Measurements from ENCODE around the gene INO80D. TPM values are rescaled to one million over a fixed set of nuclear protein-coding genes. Genes with fewer than 3 reads are reported as not detected.

INO80D gene
- total RNA-seq, 1 donor from 2014 or later = 21.0 TPM

GRCh38 chr2:206115026-206115578 lies 29.1 kb upstream of the INO80D start:
- H3K27ac Mint-ChIP-seq (ENCODE audit: unreplicated experiment) = no peak overlapping the region
- no peaks in the 10 kb centered on the region for H3K4me1 Mint-ChIP-seq (ENCODE audit: unreplicated experiment)
- TF ChIP-seq, protein P1, sequence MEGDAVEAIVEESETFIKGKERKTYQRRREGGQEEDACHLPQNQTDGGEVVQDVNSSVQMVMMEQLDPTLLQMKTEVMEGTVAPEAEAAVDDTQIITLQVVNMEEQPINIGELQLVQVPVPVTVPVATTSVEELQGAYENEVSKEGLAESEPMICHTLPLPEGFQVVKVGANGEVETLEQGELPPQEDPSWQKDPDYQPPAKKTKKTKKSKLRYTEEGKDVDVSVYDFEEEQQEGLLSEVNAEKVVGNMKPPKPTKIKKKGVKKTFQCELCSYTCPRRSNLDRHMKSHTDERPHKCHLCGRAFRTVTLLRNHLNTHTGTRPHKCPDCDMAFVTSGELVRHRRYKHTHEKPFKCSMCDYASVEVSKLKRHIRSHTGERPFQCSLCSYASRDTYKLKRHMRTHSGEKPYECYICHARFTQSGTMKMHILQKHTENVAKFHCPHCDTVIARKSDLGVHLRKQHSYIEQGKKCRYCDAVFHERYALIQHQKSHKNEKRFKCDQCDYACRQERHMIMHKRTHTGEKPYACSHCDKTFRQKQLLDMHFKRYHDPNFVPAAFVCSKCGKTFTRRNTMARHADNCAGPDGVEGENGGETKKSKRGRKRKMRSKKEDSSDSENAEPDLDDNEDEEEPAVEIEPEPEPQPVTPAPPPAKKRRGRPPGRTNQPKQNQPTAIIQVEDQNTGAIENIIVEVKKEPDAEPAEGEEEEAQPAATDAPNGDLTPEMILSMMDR (IDR thresholded peaks at IDR 0.05; ENCODE audit: unreplicated experiment) = no peak
- H3K4me3 Mint-ChIP-seq (ENCODE audit: unreplicated experiment) = no peak overlapping the region
- H3K36me3 Mint-ChIP-seq (ENCODE audit: low read depth, unreplicated experiment) = peaks cover 10% of the 10 kb centered on the region
- no peaks in the 10 kb centered on the region for H3K9me3 Mint-ChIP-seq (ENCODE audit: unreplicated experiment)
- H3K27me3 Mint-ChIP-seq (ENCODE audit: unreplicated experiment) = peaks cover 3% of the 10 kb centered on the region
- no peak for DNase-seq (ENCODE audit: low spot score)

DNA sequence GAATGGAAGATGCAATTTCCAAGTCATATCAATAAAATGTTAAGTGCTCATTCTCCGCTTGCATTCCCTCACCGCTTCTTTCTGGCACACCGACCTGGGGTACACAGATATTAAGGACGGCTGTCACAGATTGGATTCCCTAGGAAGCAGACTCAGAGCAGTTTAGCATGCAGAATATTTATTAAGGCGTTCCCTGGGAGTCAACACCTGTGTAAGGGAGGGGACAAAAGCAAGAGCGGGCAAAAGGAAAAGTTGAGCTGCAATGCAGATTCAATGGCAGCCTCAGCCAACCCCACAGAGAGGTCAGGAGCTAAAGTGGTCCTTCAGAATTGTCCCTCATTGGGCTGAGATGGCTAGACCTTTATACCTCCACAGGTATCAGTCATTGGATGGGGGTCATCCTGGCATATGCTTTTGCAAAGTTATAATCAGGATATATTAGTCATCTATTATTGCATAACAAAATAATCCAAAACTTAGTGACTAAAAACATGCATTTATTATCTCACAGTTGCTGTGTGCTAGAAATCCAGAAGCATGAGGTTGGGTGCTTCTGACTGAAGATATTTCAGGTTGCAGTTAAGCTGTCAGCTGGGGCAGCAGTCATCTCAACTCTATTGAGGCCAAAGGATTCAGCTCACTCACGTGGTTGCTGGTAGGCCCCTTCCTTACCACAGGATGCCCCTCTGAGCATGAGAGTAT lies 27.0 kb upstream of the INO80D start:
- no peak for DNase-seq (ENCODE audit: low spot score)
- H3K27me3 Mint-ChIP-seq (ENCODE audit: unreplicated experiment) = no peaks in the 10 kb centered on the region
- TF ChIP-seq, protein P1 (IDR thresholded peaks at IDR 0.05; ENCODE audit: unreplicated experiment) = no peak
- H3K36me3 Mint-ChIP-seq (ENCODE audit: low read depth, unreplicated experiment) = peaks cover 7% of the 10 kb centered on the region
- no peaks in the 10 kb centered on the region for H3K9me3 Mint-ChIP-seq (ENCODE audit: unreplicated experiment)
- no peak overlapping the region for H3K27ac Mint-ChIP-seq (ENCODE audit: unreplicated experiment)
- no peaks in the 10 kb centered on the region for H3K4me1 Mint-ChIP-seq (ENCODE audit: unreplicated experiment)
- no peak overlapping the region for H3K4me3 Mint-ChIP-seq (ENCODE audit: unreplicated experiment)

- H3K4me1 Mint-ChIP-seq (ENCODE audit: unreplicated experiment) = no peaks in the 10 kb centered on the region
- no peaks in the 10 kb centered on the region for H3K27me3 Mint-ChIP-seq (ENCODE audit: unreplicated experiment)
- no peaks in the 10 kb centered on the region for H3K9me3 Mint-ChIP-seq (ENCODE audit: unreplicated experiment)
- TF ChIP-seq, protein P1 (IDR thresholded peaks at IDR 0.05; ENCODE audit: unreplicated experiment) = no peak
- peaks cover 7% of the 10 kb centered on the region for H3K36me3 Mint-ChIP-seq (ENCODE audit: low read depth, unreplicated experiment)
- no peak overlapping the region for H3K27ac Mint-ChIP-seq (ENCODE audit: unreplicated experiment)
- H3K4me3 Mint-ChIP-seq (ENCODE audit: unreplicated experiment) = no peak overlapping the region
- no peak for DNase-seq (ENCODE audit: low spot score)
These were observed 26.1 kb upstream of the INO80D start for GRCh38 chr2:206112108-206112507.

DNA sequence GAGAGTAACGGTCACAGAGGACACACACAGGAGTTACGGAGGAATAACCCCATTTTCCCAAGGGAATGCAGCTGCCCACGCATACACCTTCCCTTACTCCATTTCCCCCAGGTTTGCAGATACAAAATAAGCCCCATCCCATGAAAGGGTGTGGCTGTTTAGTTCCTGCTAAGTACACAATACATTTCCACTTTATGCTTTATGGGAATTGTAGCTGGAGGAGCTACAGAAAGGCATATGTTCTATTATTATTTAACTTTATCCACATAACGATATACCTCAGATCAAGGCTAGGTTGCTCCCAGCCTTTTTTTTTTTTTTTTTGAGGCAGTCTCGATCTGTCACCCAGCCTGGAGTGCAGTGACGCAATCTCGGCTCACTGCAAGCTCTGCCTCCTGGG lies 22.7 kb upstream of the INO80D start:
- no peak for DNase-seq (ENCODE audit: low spot score)
- TF ChIP-seq, protein P1 (IDR thresholded peaks at IDR 0.05; ENCODE audit: unreplicated experiment) = no peak
- Mint-ChIP-seq H3K27ac (ENCODE audit: unreplicated experiment) (no peak overlapping the region), H3K36me3 (ENCODE audit: low read depth, unreplicated experiment) (no peaks in the 10 kb centered on the region), H3K9me3 (ENCODE audit: unreplicated experiment) (no peaks in the 10 kb centered on the region), H3K4me1 (ENCODE audit: unreplicated experiment) (no peaks in the 10 kb centered on the region), H3K27me3 (ENCODE audit: unreplicated experiment) (no peaks in the 10 kb centered on the region), H3K4me3 (ENCODE audit: unreplicated experiment) (no peak overlapping the region)

GRCh38 chr2:206105541-206105940 lies 19.6 kb upstream of the INO80D start:
- Mint-ChIP-seq H3K36me3 (ENCODE audit: low read depth, unreplicated experiment) (no peaks in the 10 kb centered on the region), H3K27ac (ENCODE audit: unreplicated experiment) (no peak overlapping the region), H3K27me3 (ENCODE audit: unreplicated experiment) (no peaks in the 10 kb centered on the region), H3K9me3 (ENCODE audit: unreplicated experiment) (no peaks in the 10 kb centered on the region), H3K4me3 (ENCODE audit: unreplicated experiment) (no peak overlapping the region), H3K4me1 (ENCODE audit: unreplicated experiment) (no peaks in the 10 kb centered on the region)
- no peak for DNase-seq (ENCODE audit: low spot score)
- TF ChIP-seq, protein P1 (IDR thresholded peaks at IDR 0.05; ENCODE audit: unreplicated experiment) = no peak

Measured in endothelial cell (in vitro differentiated cells).